Measurements from ENCODE around the gene PYROXD2. TPM values are rescaled to one million over a fixed set of nuclear protein-coding genes. Genes with fewer than 3 reads are reported as not detected.

PYROXD2 gene
- total and polyA plus RNA-seq, 2 of the 13 experiments (the other 11 are each of a cell fraction or from before 2014, with no cell fraction given): 2.0 to 6.2 TPM

DNA sequence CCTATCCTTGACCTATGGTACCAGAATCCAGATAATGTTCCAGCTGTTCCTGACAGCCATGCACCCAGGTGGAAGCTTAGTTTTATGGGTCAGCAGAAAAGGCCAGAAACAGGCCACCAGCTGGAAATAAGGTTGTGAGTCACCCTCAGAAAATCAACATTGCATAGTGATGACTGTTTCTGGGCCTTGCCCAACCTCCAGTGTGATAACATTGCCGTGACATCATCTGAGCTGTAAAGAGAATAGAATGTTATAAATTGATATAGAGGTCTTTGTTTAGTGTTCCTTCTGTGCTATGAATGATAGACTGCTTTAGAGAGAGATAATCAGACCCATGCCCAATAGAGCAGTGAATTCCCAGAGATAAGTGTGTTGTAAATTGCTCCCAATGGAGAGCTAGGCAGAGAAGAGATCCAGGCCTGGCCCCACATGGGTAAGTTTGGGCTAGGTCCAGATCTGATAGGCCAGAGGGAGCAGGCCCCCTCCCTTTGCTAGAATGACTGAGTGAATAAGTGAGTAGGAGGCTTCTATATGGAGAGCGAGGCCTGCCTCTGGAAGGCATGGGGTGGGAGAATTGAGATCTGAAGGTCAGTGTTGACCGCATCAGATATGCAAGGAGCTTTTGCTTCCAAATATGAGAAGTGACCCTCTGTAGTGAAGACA lies 46.0 kb upstream of the PYROXD2 start (continued):
- TF ChIP-seq HIC2 (CRISPR knock-in tag; IDR thresholded peaks at IDR 0.05; ENCODE audit: low read depth) (no peak), RARA (CRISPR knock-in tag; IDR thresholded peaks at IDR 0.05) (peak; percentile 87), ZNF501 (CRISPR knock-in tag; IDR thresholded peaks at IDR 0.05) (peak; percentile 53; the same call in 1 of the 2 replicates), ZNF556 (CRISPR knock-in tag; IDR thresholded peaks at IDR 0.05; ENCODE audit: borderline replicate concordance) (no peak), HNRNPLL (IDR thresholded peaks at IDR 0.05; ENCODE audit: low read depth, low read length, poor library complexity, severe bottlenecking) (no peak), EED (CRISPR knock-in tag; IDR thresholded peaks at IDR 0.05) (no peak), MAF1 (CRISPR knock-in tag; IDR thresholded peaks at IDR 0.05; ENCODE audit: borderline replicate concordance) (no peak), NCOR1 (IDR thresholded peaks at IDR 0.05; ENCODE audit: borderline replicate concordance, low read length) (no peak), ARHGAP35 (CRISPR knock-in tag; IDR thresholded peaks at IDR 0.05; ENCODE audit: borderline replicate concordance) (no peak), RXRA (CRISPR knock-in tag; IDR thresholded peaks at IDR 0.05) (peak; percentile 21; the same call in 1 of the 2 replicates)
